Smooth muscle cell (in vitro differentiated cells): Measurements from ENCODE around the gene JUNB. TPM values are rescaled to one million over a fixed set of nuclear protein-coding genes. Genes with fewer than 3 reads are reported as not detected.

Source experiments
- DNase-seq: peaks from one replicate; lab custom pipeline; 2025; ENCODE audit not compliant: unreplicated experiment; lab: John Stamatoyannopoulos, UW
- H2AFZ ChIP-seq: fragments of 200-600 bp; sonication (generic); 2 replicates; pipeline ENCODE4 v1.6.0; 2016; ENCODE audit warnings: antibody characterized with exemption, low read depth, mild to moderate bottlenecking
- H3F3A ChIP-seq: fragments of 200-600 bp; sonication (generic); 2 replicates; pipeline ENCODE4 v1.6.0; 2017; ENCODE audit warnings: antibody characterized with exemption, low read depth
- H3K27ac ChIP-seq: fragments of 200-600 bp; sonication (generic); 2 replicates; pipeline ENCODE4 v1.5.1; 2016; ENCODE audit warnings: low read depth, mild to moderate bottlenecking
- H3K27me3 ChIP-seq: fragments of 200-600 bp; sonication (generic); 2 replicates; pipeline ENCODE4 v1.6.1; 2016; ENCODE audit warnings: low read depth, mild to moderate bottlenecking
- H3K36me3 ChIP-seq: fragments of 200-600 bp; sonication (generic); 2 replicates; pipeline ENCODE4 v1.5.1; 2016; ENCODE audit warnings: low read depth
- H3K4me1 ChIP-seq: fragments of 200-600 bp; sonication (generic); 2 replicates; pipeline ENCODE4 v1.5.1; 2016; ENCODE audit warnings: low read depth
- H3K4me2 ChIP-seq: fragments of 200-600 bp; sonication (generic); 2 replicates; pipeline ENCODE4 v1.6.0; 2016; ENCODE audit warnings: mild to moderate bottlenecking
- H3K4me3 ChIP-seq: fragments of 200-600 bp; sonication (generic); 2 replicates; pipeline ENCODE4 v1.5.1; 2016; ENCODE audit warnings: mild to moderate bottlenecking
- H3K79me2 ChIP-seq: fragments of 200-600 bp; sonication (generic); 2 replicates; pipeline ENCODE4 v1.6.0; 2016; ENCODE audit warnings: low read depth, mild to moderate bottlenecking
- H3K9ac ChIP-seq: fragments of 200-600 bp; sonication (generic); 2 replicates; pipeline ENCODE4 v1.6.0; 2016; ENCODE audit warnings: low read depth
- H3K9me3 ChIP-seq: fragments of 200-600 bp; sonication (generic); replicated peaks from 2 replicates; pipeline ENCODE4 v1.5.1; 2016; ENCODE audit warnings: low read depth
- H4K20me1 ChIP-seq: fragments of 200-600 bp; sonication (generic); 2 replicates; pipeline ENCODE4 v1.6.0; 2016; ENCODE audit warnings: low read depth
- CTCF ChIP-seq: fragments of 200-600 bp; sonication (generic); IDR thresholded peaks from 2 replicates; pipeline ENCODE4 v1.5.1; 2017; ENCODE audit warnings: borderline replicate concordance, mild to moderate bottlenecking, antibody characterized with exemption; ENCODE audit not compliant: insufficient read depth, poor library complexity, severe bottlenecking
- WGBS: methylation state at CpG from one replicate; pipeline ENCODE4 v1.1.7; 2016; ENCODE audit warnings: low lambda C conversion rate; 5-methylcytosine and 5-hydroxymethylcytosine counted together
- polyA plus RNA-seq: library from polyadenylated mRNA; unstranded; fragments of >200 nt; fragmentation: Nextera tagmentation; extraction: Ambion mirVana; gene quantifications from 2 replicates; pipeline ENCODE4 v1.2.1, GENCODE V29; 2016
- total RNA-seq: library from RNA; depleted of rRNA; stranded (reverse); fragments of >200 nt; gene quantifications from 2 replicates; pipeline ENCODE4 v1.2.3, GENCODE V29; 2014

JUNB gene
- total and polyA plus RNA-seq, 2 experiments from 2014 or later, result 687 to 1,575 TPM

- H3K9me3 ChIP-seq, result no peaks in the 10 kb centered on the region
- no peaks in the 10 kb centered on the region for H3K36me3 ChIP-seq
- H3K79me2 ChIP-seq, result peaks cover 6% of the 10 kb centered on the region
- peak overlapping the region; percentile 89 for H3K4me2 ChIP-seq
- DNase-seq, result no peak
- peaks cover 42% of the 10 kb centered on the region for H3F3A ChIP-seq
- H3K4me1 ChIP-seq, result peaks cover 29% of the 10 kb centered on the region
- peak overlapping the region; percentile 93 for H3K27ac ChIP-seq
- WGBS, result 24% methylated on average over 6 of the region's 6 CpGs
- no peak overlapping the region for H2AFZ ChIP-seq
- peak overlapping the region; percentile 61 for H3K4me3 ChIP-seq
- TF ChIP-seq CTCF, result no peak
- H3K27me3 ChIP-seq, result no peaks in the 10 kb centered on the region
- H4K20me1 ChIP-seq, result no peaks in the 10 kb centered on the region
- peak overlapping the region; percentile 67 for H3K9ac ChIP-seq
Observed at GRCh38 chr19:12778905-12779161, 12.5 kb upstream of the JUNB start.

GRCh38 chr19:12779162-12779993 lies 11.9 kb upstream of the JUNB start:
- H3K4me1 ChIP-seq, result peaks cover 32% of the 10 kb centered on the region
- DNase-seq, result peak; percentile 50

GRCh38 chr19:12782174-12782423 lies 9.2 kb upstream of the JUNB start:
- H3K79me2 ChIP-seq, result no peaks in the 10 kb centered on the region
- H3K4me2 ChIP-seq, result peak overlapping the region; percentile 92
- no peaks in the 10 kb centered on the region for H3K9me3 ChIP-seq
- no peak for DNase-seq
- WGBS, result 32% methylated on average over 11 of the region's 12 CpGs
- H2AFZ ChIP-seq, result no peak overlapping the region
- H3K27me3 ChIP-seq, result no peaks in the 10 kb centered on the region
- peaks cover 26% of the 10 kb centered on the region for H3K4me1 ChIP-seq
- H3F3A ChIP-seq, result peaks cover 50% of the 10 kb centered on the region
- H3K4me3 ChIP-seq, result peak overlapping the region; percentile 56
- H4K20me1 ChIP-seq, result no peaks in the 10 kb centered on the region
- no peaks in the 10 kb centered on the region for H3K36me3 ChIP-seq
- peak overlapping the region; percentile 91 for H3K9ac ChIP-seq
- peak overlapping the region; percentile 96 for H3K27ac ChIP-seq
- no peak for TF ChIP-seq CTCF

More at GRCh38 chr19:12779162-12779993, 11.9 kb upstream of the JUNB start:
- WGBS, result 48% methylated on average over 15 of the region's 15 CpGs
- Histone ChIP-seq H3K79me2 (peaks cover 6% of the 10 kb centered on the region), H3K9ac (peak overlapping the region; percentile 67), H3F3A (peaks cover 42% of the 10 kb centered on the region), H3K27me3 (no peaks in the 10 kb centered on the region), H3K4me2 (peak overlapping the region; percentile 89), H3K27ac (peak overlapping the region; percentile 93), H4K20me1 (no peaks in the 10 kb centered on the region), H3K4me3 (peak overlapping the region; percentile 61), H3K36me3 (no peaks in the 10 kb centered on the region), H2AFZ (no peak overlapping the region), H3K9me3 (no peaks in the 10 kb centered on the region)
- no peak for TF ChIP-seq CTCF
